IPS DF 4.7 (cell line): ENCODE data around the gene GPRC5B.

ENCODE experiments used
- DNase-seq: peaks from one replicate; pipeline ENCODE4 v3.0.0-alpha.2; 2013; ENCODE audit warnings: low spot score; ENCODE audit errors: extremely low read depth

The GPRC5B gene

DNA sequence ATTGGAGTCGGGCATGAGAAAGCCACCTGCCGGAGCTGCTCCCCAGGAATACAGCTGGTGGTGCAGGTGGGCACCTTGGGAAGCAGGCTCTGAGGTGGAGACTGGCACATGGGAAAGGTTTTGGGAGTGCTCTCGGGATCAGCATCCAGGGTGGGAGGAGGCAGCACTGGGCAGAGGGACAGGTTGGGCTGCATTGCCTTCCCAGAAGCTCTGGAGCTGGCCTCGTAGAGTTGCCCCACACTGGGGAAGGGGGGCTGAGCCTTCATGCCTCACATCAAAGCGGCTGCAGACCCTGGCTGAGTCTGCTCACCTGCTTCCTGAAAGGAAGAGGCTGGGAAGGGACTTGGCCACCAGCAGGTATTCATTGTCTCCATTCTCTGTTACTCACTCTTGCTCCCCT is 13.5 kb upstream of the GPRC5B start:
- no peak for DNase-seq

- no peak for DNase-seq
Measured at GRCh38 chr16:19896951-19897350, 12.3 kb upstream of the GPRC5B start.

GRCh38 chr16:19894586-19894985 is 9.9 kb upstream of the GPRC5B start:
- DNase-seq: no peak

GRCh38 chr16:19892902-19893301 is 8.3 kb upstream of the GPRC5B start:
- DNase-seq: no peak

DNA sequence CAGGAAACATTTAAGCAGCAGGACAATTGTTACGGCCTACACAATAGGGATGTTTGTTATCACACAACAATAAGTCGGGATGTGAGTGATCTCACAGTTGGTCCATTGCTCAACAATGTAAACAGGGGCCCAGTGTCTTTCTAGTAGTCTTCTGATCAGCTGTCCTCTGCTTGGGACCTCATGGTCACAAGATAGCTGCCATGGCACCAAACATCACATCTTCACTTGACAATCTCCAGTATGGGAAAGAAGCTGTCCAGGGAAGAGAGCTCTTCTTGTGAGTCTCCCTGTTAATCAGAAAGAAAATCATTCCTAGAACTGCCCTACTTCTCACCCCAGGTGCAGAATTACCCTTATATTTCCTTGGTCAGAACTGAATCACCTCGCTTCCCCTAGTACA is 6.3 kb upstream of the GPRC5B start:
- no peak for DNase-seq

DNA sequence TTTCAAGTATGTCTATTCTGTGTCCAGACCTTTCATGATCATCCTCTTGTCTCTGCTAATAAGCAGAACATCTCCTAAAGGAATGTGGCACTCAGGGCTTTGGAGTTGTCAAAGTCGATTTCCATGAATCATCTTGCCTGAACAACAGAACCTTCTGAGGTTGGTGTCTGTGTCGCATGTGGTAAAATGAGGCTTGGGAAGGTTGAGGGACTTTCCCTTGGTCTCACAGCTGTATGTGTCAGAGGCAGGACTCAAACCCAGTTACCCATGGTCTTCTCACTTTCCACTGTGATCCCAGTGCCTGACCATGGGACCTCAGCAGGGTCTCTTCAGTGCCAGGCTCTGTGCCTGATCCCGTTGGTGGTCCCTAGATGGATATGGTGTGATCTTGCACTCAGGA is 4.2 kb upstream of the GPRC5B start:
- no peak for DNase-seq

GRCh38 chr16:19886073-19886941 is 1.7 kb upstream of the GPRC5B start:
- no peak for DNase-seq

DNA sequence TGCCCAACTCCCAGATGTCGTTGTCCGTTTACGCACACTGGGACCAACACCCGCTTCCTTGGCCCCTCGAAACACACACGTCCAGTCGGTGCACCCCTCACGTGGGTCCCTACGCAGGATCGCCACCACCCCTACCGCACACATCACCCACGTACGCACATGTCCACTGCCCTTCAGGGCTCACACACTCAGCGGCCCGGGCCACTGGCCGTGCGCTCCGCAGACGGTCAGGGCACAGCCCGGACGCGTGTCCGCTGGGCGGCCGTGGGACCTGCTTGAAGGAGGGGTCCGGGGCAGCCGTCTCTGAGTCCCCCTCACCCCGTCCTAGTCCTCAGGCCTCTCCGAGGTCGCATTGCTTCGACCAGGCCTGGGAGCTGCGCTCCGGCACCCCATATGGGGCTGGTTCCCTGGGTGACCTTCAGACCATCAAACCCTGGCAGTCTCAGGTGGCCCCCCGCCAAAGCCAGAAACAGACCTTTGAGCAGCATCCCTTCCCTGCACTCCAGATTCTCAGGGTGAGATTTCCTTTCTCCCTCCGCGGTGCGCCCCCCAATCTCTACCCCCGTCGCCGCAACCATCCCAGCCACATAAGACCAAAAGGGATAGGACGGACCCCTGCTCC is 914 bp upstream of the GPRC5B start:
- no peak for DNase-seq

GRCh38 chr16:19883966-19884485 is 622 bp downstream of the GPRC5B start:
- no peak for DNase-seq

DNA sequence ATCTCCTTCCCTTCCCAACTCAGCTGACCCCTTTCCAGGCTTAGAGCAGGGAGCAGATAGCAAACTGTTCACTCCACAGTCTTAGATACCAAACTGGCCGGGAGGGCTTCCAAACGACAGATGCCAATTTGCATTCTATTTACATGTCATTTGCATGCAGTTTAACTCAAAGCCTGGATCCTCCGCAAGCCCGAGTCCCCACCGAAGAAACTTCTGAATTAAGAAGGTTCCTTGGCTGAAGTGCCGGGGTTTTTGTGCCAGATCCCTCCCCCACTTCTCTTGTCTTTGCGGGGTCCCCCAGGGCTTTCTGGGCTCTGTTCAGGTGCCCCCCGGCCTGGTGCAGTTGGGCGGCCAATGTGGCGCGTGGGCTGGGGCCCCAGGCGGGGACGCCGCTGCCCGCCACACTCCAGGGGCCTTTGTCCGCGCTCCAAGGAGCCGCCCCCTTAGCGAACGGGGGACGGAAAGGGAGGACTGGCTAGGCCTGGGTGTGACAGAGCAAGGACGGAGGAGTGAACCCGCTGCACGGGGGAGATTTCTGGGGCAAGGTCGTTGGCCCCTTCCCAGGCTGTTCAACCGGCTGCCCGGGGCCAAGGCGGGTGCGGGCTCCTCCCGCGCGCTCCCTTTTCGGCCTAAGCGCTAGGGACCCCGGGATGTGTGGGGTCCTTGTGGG is 1.2 kb downstream of the GPRC5B start:
- no peak for DNase-seq

- DNase-seq: no peak
Measured at GRCh38 chr16:19882646-19883045, 2.0 kb downstream of the GPRC5B start.

DNA sequence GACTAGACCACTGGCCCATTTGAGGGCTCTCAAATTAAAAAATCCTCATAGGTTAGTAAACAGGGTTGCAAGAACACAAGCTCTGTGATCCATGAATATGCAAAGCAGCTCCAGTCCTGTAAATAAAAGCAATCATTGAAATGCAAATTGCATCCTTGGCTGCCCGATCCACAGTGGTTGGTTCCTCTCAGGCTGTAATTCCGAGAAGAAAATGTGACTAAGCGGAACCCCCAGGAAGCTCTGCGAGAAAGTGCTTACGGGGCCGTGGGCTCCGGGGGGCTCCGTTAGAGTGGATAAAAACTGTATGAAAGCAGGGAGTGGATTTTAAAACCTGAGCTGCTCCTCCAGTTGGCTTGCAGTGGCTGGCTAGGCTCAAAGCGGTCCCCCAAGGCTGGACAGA is 2.5 kb downstream of the GPRC5B start:
- DNase-seq: no peak

- no peak for DNase-seq
Measured at GRCh38 chr16:19881783-19882182, 2.9 kb downstream of the GPRC5B start.

DNA sequence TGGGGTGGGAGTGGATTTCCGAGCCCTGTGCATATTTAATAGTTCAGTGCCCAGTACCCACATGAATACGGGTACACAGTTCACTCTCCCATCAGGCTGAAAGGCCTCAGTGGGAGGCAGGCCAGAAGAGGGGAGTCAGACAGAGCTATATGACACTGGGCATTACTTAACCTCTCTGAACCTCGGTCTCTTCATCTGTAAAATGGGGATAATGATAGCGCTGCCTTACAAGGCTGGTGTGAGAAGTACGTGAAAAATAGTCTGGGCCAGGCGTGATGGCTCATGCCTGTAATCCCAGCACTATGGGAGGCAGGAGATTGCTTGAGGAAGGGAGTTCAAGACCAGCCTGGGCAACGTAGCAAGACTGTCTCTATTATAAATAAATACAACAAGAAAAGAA is 3.6 kb downstream of the GPRC5B start:
- no peak for DNase-seq

- no peak for DNase-seq
Measured at GRCh38 chr16:19879241-19879792, 5.3 kb downstream of the GPRC5B start.

GRCh38 chr16:19878757-19879156 is 5.9 kb downstream of the GPRC5B start:
- no peak for DNase-seq

DNA sequence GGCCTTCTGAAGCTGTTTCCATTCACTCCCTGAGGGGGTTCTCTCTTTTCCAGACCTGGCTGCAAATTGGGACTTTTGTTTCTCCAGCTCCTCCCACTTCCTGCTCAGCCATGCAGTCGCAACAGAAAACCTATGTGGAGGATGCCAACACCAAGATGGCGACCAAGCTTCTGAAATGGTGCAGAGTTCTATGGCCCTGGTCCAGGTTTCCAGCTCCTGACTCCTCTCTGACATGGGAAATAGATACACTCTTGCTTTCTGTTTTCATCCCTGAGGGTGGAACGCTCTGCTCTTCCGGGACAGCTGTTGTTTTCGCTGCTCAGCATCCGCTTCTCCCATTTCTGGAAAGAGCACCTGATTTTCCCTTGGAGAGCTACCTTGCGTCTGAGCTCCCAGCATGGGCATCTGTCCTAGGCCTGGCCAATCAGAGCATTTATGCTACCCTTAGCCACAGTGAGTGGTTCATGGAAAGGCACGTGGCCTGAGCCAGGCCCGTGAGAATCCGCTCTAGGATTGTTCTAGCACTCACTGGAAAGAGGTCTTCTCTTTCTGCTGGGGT is 8.1 kb downstream of the GPRC5B start:
- DNase-seq: no peak

DNA sequence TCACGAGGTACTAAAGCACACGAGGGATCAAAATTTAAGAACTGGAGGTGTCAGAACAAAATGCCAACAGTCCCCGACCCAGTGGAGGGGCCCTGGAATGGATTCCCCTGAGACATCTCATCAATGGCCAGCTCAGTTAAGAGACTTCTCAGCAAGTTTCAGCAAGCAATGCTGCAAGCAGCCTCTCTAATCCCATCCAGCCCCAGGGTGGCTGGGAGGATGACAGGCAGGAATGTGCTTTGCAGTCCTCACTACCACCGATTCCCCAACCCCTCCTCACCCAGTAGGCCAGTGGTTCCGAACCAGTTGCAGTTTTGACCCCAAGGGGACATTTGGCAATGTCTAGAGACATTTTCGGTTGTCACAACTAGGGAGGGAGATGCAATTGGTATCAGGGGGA is 8.7 kb downstream of the GPRC5B start:
- DNase-seq: no peak

GRCh38 chr16:19874851-19875546 is 9.6 kb downstream of the GPRC5B start:
- no peak for DNase-seq

- DNase-seq: no peak
Measured at GRCh38 chr16:19874026-19874425, 10.6 kb downstream of the GPRC5B start.

- DNase-seq: no peak
Measured at GRCh38 chr16:19872935-19873334, 11.7 kb downstream of the GPRC5B start.
